Mucosa of descending colon (tissue), 3 donors: ENCODE results near the gene AMDHD1. TPM values are rescaled to one million over a fixed set of nuclear protein-coding genes. Genes with fewer than 3 reads are reported as not detected.

ENCODE experiments used
- ATAC-seq: fragments of 200-7000 bp; cut with Tn5 transposase; one replicate; pipeline ENCODE4 v1.9.1; 2020; ENCODE audit warnings: mild to moderate bottlenecking, moderate library complexity
- DNase-seq, 3 donors: peaks; one replicate each; pipeline ENCODE4 v3.0.0-alpha.2; 2020
- H3K36me3 ChIP-seq: fragments of 200-600 bp; one replicate; pipeline ENCODE4 v1.8.0; 2021; ENCODE audit warnings: low read depth, mild to moderate bottlenecking
- H3K4me1 ChIP-seq: fragments of 200-600 bp; one replicate; pipeline ENCODE4 v1.8.0; 2021; ENCODE audit warnings: low read depth, mild to moderate bottlenecking
- H3K4me3 ChIP-seq: fragments of 200-600 bp; one replicate; pipeline ENCODE4 v1.8.0; 2021; ENCODE audit warnings: mild to moderate bottlenecking
- H3K9me3 ChIP-seq: fragments of 200-600 bp; one replicate; pipeline ENCODE4 v1.8.0; 2021; ENCODE audit warnings: mild to moderate bottlenecking
- intact Hi-C, 2 donors: fragments of 100-400 bp; cut with DNase I in 1 of 2; cut with micrococcal nuclease in 1 of 2; formaldehyde crosslinking; loops; one replicate each; pipeline versions ENCODE4 v1.11.0 to v1.11.1; 2022; cut with DNase I, micrococcal nuclease
- total RNA-seq, 3 donors: library from RNA; stranded (reverse); fragmentation: NEBNext Ultra II Directional in 2 of 3; extraction: Animal tissue kit (Norgen Biotek cat#: 25700) in 2 of 3; gene quantifications; one replicate each; pipeline versions ENCODE4 v1.2.1 to v1.2.4, GENCODE V29; 2021 to 2023
- TF ChIP-seq, protein P1 (sequence below): fragments of 200-600 bp; IDR thresholded peaks from one replicate; pipeline ENCODE4 v1.8.0; 2022; ENCODE audit warnings: antibody characterized with exemption, mild to moderate bottlenecking
- donor health status: DM: no; HTN: no; CAD: no; lungs with moderate emphysema.
- donor health status: DM: no; HTN: no; CAD: no.
- donor health status: DM: no; HTN: yes; CAD: no.

Gene AMDHD1
- total RNA-seq, 3 donors from 2014 or later = 0.35 to 0.41 TPM; not detected in 1

DNA sequence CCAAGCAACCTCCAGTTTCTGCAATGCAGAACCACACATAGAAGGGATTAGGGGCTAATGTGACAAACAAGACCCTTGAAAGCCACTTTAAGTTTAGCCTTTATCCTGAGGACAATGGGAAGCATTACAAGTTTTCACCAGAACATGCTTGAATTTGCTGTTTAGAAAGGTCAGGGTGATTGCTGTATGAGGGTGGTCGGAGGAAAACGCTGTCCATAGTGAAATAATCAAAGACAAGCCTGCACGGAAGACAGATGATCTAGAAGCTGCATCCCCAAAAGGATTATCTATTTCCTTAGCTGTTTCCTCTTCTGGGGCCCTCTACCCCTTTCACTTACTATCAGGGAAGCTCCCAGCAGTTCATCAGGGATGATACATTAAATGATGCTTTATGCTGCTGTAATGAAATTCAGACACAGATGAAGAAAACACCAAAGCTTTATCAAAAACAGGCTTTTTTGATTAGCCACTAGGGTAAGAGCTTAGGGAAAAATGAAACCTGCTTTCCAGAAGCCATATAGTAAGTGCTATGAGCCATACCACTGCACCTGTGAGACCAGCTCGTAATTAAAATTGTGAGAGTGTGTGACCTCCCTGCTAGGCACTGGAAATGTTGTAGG, 46.5 kb downstream of the AMDHD1 start:
- Histone ChIP-seq H3K4me3 (no peak overlapping the region), H3K9me3 (no peaks in the 10 kb centered on the region), H3K4me1 (no peaks in the 10 kb centered on the region), H3K36me3 (no peaks in the 10 kb centered on the region)
- intact Hi-C loops = no loop called here
- ATAC-seq (no peak), DNase-seq (no peak)
- TF ChIP-seq, protein P1, sequence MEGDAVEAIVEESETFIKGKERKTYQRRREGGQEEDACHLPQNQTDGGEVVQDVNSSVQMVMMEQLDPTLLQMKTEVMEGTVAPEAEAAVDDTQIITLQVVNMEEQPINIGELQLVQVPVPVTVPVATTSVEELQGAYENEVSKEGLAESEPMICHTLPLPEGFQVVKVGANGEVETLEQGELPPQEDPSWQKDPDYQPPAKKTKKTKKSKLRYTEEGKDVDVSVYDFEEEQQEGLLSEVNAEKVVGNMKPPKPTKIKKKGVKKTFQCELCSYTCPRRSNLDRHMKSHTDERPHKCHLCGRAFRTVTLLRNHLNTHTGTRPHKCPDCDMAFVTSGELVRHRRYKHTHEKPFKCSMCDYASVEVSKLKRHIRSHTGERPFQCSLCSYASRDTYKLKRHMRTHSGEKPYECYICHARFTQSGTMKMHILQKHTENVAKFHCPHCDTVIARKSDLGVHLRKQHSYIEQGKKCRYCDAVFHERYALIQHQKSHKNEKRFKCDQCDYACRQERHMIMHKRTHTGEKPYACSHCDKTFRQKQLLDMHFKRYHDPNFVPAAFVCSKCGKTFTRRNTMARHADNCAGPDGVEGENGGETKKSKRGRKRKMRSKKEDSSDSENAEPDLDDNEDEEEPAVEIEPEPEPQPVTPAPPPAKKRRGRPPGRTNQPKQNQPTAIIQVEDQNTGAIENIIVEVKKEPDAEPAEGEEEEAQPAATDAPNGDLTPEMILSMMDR = no peak

DNA sequence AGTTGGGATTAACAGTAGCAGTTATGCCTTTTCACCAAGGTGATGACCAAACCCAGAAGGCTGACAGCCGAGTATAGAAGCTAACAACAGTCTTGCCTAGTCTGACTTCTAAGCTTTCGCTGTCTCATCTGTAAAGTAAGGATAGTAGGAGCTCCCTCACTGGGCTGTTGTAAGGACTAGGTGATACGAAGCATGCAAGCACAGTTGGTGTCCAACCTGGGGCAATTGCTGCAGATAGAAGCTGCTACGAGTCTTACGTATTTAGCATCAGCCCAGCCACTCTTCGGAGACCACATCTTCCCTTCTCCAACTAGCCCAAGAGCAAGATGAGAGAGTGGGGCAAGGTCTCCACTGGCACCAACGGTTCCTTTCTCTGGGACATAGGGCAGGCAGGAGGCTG, 47.0 kb downstream of the AMDHD1 start:
- TF ChIP-seq, protein P1 = no peak
- intact Hi-C loops = no loop called here
- Histone ChIP-seq H3K4me3 (no peak overlapping the region), H3K36me3 (no peaks in the 10 kb centered on the region), H3K4me1 (no peaks in the 10 kb centered on the region), H3K9me3 (no peaks in the 10 kb centered on the region)
- DNase-seq (no peak), ATAC-seq (no peak)

DNA sequence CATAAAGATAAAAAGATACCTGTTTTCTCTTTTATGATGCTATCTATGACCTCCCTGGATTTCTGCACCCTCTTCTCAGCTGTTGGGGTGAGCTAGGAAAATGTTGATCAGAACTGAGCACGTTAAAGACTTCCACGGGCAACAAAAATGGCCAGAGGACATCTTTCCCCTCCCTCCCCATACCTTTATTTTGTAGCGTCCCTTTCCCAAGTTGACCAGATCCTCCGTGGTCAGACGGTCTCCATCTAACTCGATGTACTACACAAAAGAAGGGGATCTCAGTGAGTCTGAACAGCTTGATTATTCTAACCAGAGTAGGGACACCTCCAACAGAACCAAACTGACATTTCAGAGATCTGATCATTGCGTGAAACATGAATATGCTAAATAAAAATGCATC, 50.8 kb downstream of the AMDHD1 start:
- no peak for ATAC-seq
- DNase-seq = no peak
- intact Hi-C loops = no loop called here

DNA sequence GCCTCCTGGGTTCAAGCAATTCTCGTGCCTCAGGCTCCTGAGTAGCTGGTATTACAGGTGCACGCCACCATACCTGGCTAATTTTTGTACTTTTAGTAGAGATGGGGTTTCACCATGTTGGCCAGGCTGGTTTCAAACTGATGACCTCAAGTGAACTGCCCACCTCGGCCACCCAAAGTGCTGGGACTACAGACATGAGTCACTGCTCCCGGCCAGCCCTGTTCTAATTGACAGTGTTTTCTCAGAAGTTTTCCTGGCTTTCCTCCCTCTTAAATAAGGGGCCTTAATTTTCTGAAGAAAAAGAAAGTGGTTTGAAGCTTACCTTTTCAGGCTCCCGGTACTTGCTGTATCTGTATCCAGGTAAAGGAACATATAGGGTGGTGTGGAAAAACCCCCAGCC, 51.3 kb downstream of the AMDHD1 start:
- no peaks in the 10 kb centered on the region for H3K9me3 ChIP-seq
- intact Hi-C loops = no loop called here
- H3K36me3 ChIP-seq = no peaks in the 10 kb centered on the region
- DNase-seq (no peak), ATAC-seq (no peak)
- H3K4me1 ChIP-seq = no peaks in the 10 kb centered on the region
- TF ChIP-seq, protein P1 = no peak
- no peak overlapping the region for H3K4me3 ChIP-seq

More for the DNA sequence above, 50.8 kb downstream of the AMDHD1 start:
- Histone ChIP-seq H3K4me1 (no peaks in the 10 kb centered on the region), H3K9me3 (no peaks in the 10 kb centered on the region), H3K36me3 (no peaks in the 10 kb centered on the region), H3K4me3 (no peak overlapping the region)
- TF ChIP-seq, protein P1 = no peak

DNA sequence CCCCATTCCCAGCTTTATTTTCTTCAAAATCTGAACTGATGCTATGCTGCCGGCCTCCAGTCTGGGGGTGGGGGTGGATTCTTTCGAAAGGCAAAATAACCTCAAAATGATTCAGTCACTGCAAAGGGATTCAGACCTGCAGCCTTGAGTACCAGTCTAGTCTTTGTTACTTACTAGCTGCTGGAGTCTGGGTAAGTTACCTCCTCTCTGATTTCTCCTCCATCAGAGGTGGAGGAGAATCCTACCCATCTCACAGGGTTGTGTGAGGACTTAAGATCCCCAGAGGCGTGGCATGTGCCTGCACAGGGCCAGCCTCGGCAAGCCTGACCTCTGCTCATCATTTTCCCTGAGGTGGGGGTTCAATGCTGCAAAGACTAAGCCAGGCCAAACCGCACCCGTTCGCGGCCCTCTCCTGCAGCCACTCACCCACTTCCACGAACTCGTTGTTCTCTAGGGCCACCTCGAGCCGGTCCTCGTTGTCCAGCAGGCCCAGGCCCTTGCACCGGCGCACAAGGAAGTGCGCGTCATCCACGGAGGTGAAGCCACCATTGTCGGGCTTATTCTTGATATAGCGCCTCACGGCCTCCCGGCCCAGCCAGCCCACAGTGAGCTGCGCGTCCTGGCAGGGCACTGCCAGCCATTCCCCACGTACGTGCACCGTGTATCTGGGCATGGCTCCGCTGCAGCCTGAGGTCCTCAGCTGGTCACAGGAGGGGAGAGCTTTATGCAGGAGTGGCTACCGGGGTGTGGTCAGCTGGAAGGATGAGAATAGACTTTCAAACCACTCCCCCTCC, 52.3 kb downstream of the AMDHD1 start:
- TF ChIP-seq, protein P1 = no peak
- no peak for DNase-seq
- H3K4me3 ChIP-seq = no peak overlapping the region
- no peaks in the 10 kb centered on the region for H3K9me3 ChIP-seq
- H3K36me3 ChIP-seq = no peaks in the 10 kb centered on the region
- no peaks in the 10 kb centered on the region for H3K4me1 ChIP-seq
- peak; percentile 6 for ATAC-seq
- intact Hi-C loops = no loop called here
